WTC11 (cell line): ENCODE results near the gene PROSER3. TPM values are rescaled to one million over a fixed set of nuclear protein-coding genes. Genes with fewer than 3 reads are reported as not detected.
A peak's percentile ranks its signal among the peaks of the same experiment; 100 is the strongest.

Experiments
- ATAC-seq: fragments of 200-7000 bp; cut with Tn5 transposase; 2 replicates; pipeline ENCODE4 v1.10.0; 2021; ENCODE audit warnings: mild to moderate bottlenecking, moderate library complexity
- CTCF ChIA-PET: fragments of 300-600 bp; sonication (Branson Sonifier 250); formaldehyde crosslinking; loops from one replicate; lab custom pipeline; 2021; ENCODE audit warnings: antibody characterized with exemption; lab: Charles Lee
- POLR2A ChIA-PET: fragments of 350-600 bp; sonication (Branson Sonifier 250); formaldehyde crosslinking; loops from one replicate; lab custom pipeline; 2021; ENCODE audit warnings: antibody characterized with exemption; lab: Charles Lee
- DNase-seq: peaks from one replicate; pipeline ENCODE4 v3.0.0; 2021; ENCODE audit warnings: low spot score
- H3K27ac Mint-ChIP-seq: 2 replicates; pipeline ENCODE4 v1.8.0; 2021; ENCODE audit warnings: mixed read lengths
- H3K27me3 Mint-ChIP-seq: 2 replicates; pipeline ENCODE4 v1.8.0; 2021; ENCODE audit warnings: low read depth, mild to moderate bottlenecking, moderate library complexity, mixed read lengths
- H3K36me3 Mint-ChIP-seq: 2 replicates; pipeline ENCODE4 v1.8.0; 2021; ENCODE audit warnings: mixed read lengths
- H3K4me1 Mint-ChIP-seq: 2 replicates; pipeline ENCODE4 v1.8.0; 2022; ENCODE audit warnings: mixed read lengths
- H3K4me3 Mint-ChIP-seq: 2 replicates; pipeline ENCODE4 v1.8.0; 2021; ENCODE audit warnings: mild to moderate bottlenecking, moderate library complexity, mixed read lengths
- H3K9me3 Mint-ChIP-seq: 2 replicates; pipeline ENCODE4 v1.8.0; 2021; ENCODE audit warnings: mixed read lengths
- AFF4 ChIP-seq: sonication (generic); formaldehyde crosslinking; IDR thresholded peaks from 2 replicates; pipeline ENCODE4 v1.8.1; 2023; ENCODE audit warnings: mild to moderate bottlenecking, missing genetic modification reagents, borderline replicate concordance
- E2F5 ChIP-seq: sonication (generic); formaldehyde crosslinking; IDR thresholded peaks from 2 replicates; pipeline ENCODE4 v1.8.1; 2022; ENCODE audit warnings: mild to moderate bottlenecking, moderate library complexity, missing genetic modification reagents
- FOXP1 ChIP-seq: sonication (generic); formaldehyde crosslinking; IDR thresholded peaks from 2 replicates; pipeline ENCODE4 v1.8.0; 2022; ENCODE audit warnings: missing genetic modification reagents, mild to moderate bottlenecking, moderate library complexity, borderline replicate concordance
- MAX ChIP-seq: sonication (generic); formaldehyde crosslinking; IDR thresholded peaks from 2 replicates; pipeline ENCODE4 v1.8.0; 2022; ENCODE audit warnings: mild to moderate bottlenecking, missing genetic modification reagents
- NR2C2 ChIP-seq: sonication (generic); formaldehyde crosslinking; IDR thresholded peaks from 2 replicates; pipeline ENCODE4 v1.8.0; 2022; ENCODE audit warnings: mild to moderate bottlenecking, missing genetic modification reagents
- ZNF138 ChIP-seq: sonication (generic); formaldehyde crosslinking; conservative IDR thresholded peaks from 2 replicates; pipeline ENCODE4 v1.8.1; 2022; ENCODE audit warnings: mild to moderate bottlenecking, moderate library complexity, missing genetic modification reagents
- ZNF232 ChIP-seq: sonication (generic); formaldehyde crosslinking; IDR thresholded peaks from 2 replicates; pipeline ENCODE4 v1.8.0; 2022; ENCODE audit warnings: mild to moderate bottlenecking, missing genetic modification reagents
- ZNF396 ChIP-seq: fragments of 250-450 bp; sonication (Bioruptor Pico); IDR thresholded peaks from 2 replicates; pipeline ENCODE4 v1.8.0; 2021; ENCODE audit warnings: mild to moderate bottlenecking, moderate library complexity, borderline replicate concordance
- total RNA-seq: library from RNA; stranded (reverse); gene quantifications from 3 replicates; pipeline ENCODE4 v1.2.3, GENCODE V29; 2021
- TF ChIP-seq, protein P1 (sequence below): sonication (generic); formaldehyde crosslinking; IDR thresholded peaks from 2 replicates; pipeline ENCODE4 v1.8.0; 2022; ENCODE audit warnings: mild to moderate bottlenecking, missing genetic modification reagents
- TF ChIP-seq, protein P2 (sequence below): sonication (generic); formaldehyde crosslinking; IDR thresholded peaks from 2 replicates; pipeline ENCODE4 v1.8.0; 2023; ENCODE audit warnings: mild to moderate bottlenecking, missing genetic modification reagents
- TF ChIP-seq, protein P3 (sequence below): sonication (generic); formaldehyde crosslinking; IDR thresholded peaks from 2 replicates; pipeline ENCODE4 v1.8.0; 2022; ENCODE audit warnings: mild to moderate bottlenecking, missing genetic modification reagents
- TF ChIP-seq, protein P4 (sequence below): sonication (generic); formaldehyde crosslinking; IDR thresholded peaks from 2 replicates; pipeline ENCODE4 v1.8.1; 2023; ENCODE audit warnings: mild to moderate bottlenecking, missing genetic modification reagents, moderate library complexity

The PROSER3 gene
- total RNA-seq, 1 experiment from 2014 or later = 32.9 TPM

DNA sequence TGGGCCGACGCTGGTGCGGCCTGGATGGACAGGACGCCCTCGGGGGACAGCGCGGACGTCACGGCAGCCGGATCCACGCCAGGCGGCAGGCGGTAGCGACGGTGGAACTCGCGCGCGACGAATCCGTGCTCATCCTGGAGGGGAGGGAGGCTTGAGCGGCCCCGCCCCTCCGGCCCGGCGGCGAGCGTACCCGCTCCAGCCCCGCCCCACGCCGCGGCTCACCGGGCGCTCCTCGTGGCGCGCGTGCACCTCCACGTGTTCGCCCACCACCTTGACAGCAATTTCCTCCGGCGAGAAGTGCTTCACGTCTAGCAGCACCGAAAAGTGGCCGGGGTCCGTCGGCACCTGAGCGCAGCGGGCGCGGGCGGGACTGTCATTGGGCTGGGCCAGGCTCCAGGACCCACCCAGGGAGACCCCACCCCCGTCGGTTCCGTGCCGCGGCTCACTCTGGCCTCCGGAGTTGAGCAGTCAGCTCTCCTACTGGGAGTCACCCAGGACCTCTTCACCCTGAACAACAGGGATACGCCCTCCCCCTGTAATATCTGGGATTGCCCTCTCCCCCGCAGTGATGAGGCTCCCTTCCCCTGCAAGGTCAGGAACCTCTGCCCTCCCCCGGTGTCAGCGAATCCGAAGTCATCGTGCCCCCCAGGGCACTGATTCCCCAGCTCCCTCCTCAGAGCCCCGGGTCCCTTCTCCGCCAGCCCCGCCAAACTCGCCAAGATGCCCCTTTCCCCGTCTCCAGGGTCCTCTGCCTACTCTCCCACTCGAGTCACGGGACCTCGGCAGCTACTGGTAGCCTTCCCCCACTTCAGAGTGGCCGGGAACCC lies 2.2 kb upstream of the PROSER3 start:
- POLR2A ChIA-PET = interaction anchor here (2.0 to 2.5 kb wide), 2 partner anchors 7 to 15 kb away, joined by 11 to 13 read pairs; partner anchors contain the start of gene LIN37
- peak overlapping the region; percentile 94 for H3K4me3 Mint-ChIP-seq
- peaks cover 16% of the 10 kb centered on the region for H3K4me1 Mint-ChIP-seq
- DNase-seq (peak; percentile 15), ATAC-seq (no peak)
- no peak overlapping the region for H3K27ac Mint-ChIP-seq
- CTCF ChIA-PET = interaction anchor here (0.8 to 2.9 kb wide), 5 partner anchors 8 to 175 kb away, joined by 3 to 13 read pairs (median 3); partner anchors contain the start of genes LIN37, PSENEN and U2AF1L4
- peaks cover 23% of the 10 kb centered on the region for H3K27me3 Mint-ChIP-seq
- H3K9me3 Mint-ChIP-seq = no peaks in the 10 kb centered on the region
- H3K36me3 Mint-ChIP-seq = peaks cover 1% of the 10 kb centered on the region; the same call in 1 of the 2 replicates
- TF ChIP-seq E2F5 (no peak), ZNF138 (CRISPR knock-in tag) (peak; percentile 67; the same call in 1 of the 2 replicates), FOXP1 (CRISPR knock-in tag) (peak; percentile 66; the same call in 1 of the 2 replicates), ZNF232 (no peak), MAX (CRISPR knock-in tag) (peak; percentile 77; the same call in 1 of the 2 replicates), NR2C2 (CRISPR knock-in tag) (no peak), ZNF396 (CRISPR knock-in tag) (no peak), AFF4 (CRISPR knock-in tag) (no peak)
- TF ChIP-seq, protein P1, sequence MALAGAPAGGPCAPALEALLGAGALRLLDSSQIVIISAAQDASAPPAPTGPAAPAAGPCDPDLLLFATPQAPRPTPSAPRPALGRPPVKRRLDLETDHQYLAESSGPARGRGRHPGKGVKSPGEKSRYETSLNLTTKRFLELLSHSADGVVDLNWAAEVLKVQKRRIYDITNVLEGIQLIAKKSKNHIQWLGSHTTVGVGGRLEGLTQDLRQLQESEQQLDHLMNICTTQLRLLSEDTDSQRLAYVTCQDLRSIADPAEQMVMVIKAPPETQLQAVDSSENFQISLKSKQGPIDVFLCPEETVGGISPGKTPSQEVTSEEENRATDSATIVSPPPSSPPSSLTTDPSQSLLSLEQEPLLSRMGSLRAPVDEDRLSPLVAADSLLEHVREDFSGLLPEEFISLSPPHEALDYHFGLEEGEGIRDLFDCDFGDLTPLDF (CRISPR knock-in tag) = no peak
- TF ChIP-seq, protein P2, sequence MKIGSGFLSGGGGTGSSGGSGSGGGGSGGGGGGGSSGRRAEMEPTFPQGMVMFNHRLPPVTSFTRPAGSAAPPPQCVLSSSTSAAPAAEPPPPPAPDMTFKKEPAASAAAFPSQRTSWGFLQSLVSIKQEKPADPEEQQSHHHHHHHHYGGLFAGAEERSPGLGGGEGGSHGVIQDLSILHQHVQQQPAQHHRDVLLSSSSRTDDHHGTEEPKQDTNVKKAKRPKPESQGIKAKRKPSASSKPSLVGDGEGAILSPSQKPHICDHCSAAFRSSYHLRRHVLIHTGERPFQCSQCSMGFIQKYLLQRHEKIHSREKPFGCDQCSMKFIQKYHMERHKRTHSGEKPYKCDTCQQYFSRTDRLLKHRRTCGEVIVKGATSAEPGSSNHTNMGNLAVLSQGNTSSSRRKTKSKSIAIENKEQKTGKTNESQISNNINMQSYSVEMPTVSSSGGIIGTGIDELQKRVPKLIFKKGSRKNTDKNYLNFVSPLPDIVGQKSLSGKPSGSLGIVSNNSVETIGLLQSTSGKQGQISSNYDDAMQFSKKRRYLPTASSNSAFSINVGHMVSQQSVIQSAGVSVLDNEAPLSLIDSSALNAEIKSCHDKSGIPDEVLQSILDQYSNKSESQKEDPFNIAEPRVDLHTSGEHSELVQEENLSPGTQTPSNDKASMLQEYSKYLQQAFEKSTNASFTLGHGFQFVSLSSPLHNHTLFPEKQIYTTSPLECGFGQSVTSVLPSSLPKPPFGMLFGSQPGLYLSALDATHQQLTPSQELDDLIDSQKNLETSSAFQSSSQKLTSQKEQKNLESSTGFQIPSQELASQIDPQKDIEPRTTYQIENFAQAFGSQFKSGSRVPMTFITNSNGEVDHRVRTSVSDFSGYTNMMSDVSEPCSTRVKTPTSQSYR (CRISPR knock-in tag) = no peak
- TF ChIP-seq, protein P3, sequence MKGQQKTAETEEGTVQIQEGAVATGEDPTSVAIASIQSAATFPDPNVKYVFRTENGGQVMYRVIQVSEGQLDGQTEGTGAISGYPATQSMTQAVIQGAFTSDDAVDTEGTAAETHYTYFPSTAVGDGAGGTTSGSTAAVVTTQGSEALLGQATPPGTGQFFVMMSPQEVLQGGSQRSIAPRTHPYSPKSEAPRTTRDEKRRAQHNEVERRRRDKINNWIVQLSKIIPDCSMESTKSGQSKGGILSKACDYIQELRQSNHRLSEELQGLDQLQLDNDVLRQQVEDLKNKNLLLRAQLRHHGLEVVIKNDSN (CRISPR knock-in tag) = no peak
- TF ChIP-seq, protein P4, sequence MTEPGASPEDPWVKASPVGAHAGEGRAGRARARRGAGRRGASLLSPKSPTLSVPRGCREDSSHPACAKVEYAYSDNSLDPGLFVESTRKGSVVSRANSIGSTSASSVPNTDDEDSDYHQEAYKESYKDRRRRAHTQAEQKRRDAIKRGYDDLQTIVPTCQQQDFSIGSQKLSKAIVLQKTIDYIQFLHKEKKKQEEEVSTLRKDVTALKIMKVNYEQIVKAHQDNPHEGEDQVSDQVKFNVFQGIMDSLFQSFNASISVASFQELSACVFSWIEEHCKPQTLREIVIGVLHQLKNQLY (CRISPR knock-in tag) = no peak
